Stimulated activated CD8-positive, alpha-beta memory T cell treated with anti-CD3 and anti-CD28 coated beads, Interleukin-12 subunit alpha, Interleukin-12 subunit beta, amount 100 ng/mL, for 4 hours (primary cell): ENCODE results near the gene SLC6A11.

Source experiments
- DNase-seq: peaks from one replicate; pipeline ENCODE4 v3.0.0-alpha.2; 2020; ENCODE audit warnings: low read depth

Gene SLC6A11

GRCh38 chr3:10841100-10841499 lies 25.1 kb downstream of the SLC6A11 start:
- no peak for DNase-seq

- DNase-seq = no peak
Measured at GRCh38 chr3:10843378-10843777, 27.4 kb downstream of the SLC6A11 start.

GRCh38 chr3:10845001-10845761 lies 29.2 kb downstream of the SLC6A11 start:
- DNase-seq = no peak

GRCh38 chr3:10845839-10846656 lies 30.0 kb downstream of the SLC6A11 start:
- DNase-seq = no peak

GRCh38 chr3:10846657-10846975 lies 30.6 kb downstream of the SLC6A11 start:
- DNase-seq = no peak

GRCh38 chr3:10848261-10848660 lies 32.2 kb downstream of the SLC6A11 start:
- no peak for DNase-seq

- DNase-seq = no peak
Measured at GRCh38 chr3:10852066-10852808, 36.2 kb downstream of the SLC6A11 start.

GRCh38 chr3:10855083-10855870 lies 39.2 kb downstream of the SLC6A11 start:
- no peak for DNase-seq

- no peak for DNase-seq
Measured at GRCh38 chr3:10855871-10856662, 40.0 kb downstream of the SLC6A11 start.

- DNase-seq = no peak
Measured at GRCh38 chr3:10857235-10857634, 41.2 kb downstream of the SLC6A11 start.

GRCh38 chr3:10858091-10858490 lies 42.1 kb downstream of the SLC6A11 start:
- DNase-seq = no peak

GRCh38 chr3:10867384-10867783 lies 51.4 kb downstream of the SLC6A11 start:
- no peak for DNase-seq

- DNase-seq = no peak
Measured at GRCh38 chr3:10869460-10869859, 53.4 kb downstream of the SLC6A11 start.

- no peak for DNase-seq
Measured at GRCh38 chr3:10870296-10870695, 54.3 kb downstream of the SLC6A11 start.

GRCh38 chr3:10873415-10873814 lies 57.4 kb downstream of the SLC6A11 start:
- DNase-seq = no peak

- DNase-seq = no peak
Measured at GRCh38 chr3:10875914-10876313, 59.9 kb downstream of the SLC6A11 start.

- no peak for DNase-seq
Measured at GRCh38 chr3:10876661-10877060, 60.6 kb downstream of the SLC6A11 start.

- no peak for DNase-seq
Measured at GRCh38 chr3:10882851-10883250, 66.8 kb downstream of the SLC6A11 start.

GRCh38 chr3:10883478-10884234 lies 67.6 kb downstream of the SLC6A11 start:
- DNase-seq = no peak

- DNase-seq = no peak
Measured at GRCh38 chr3:10887015-10887414, 71.0 kb downstream of the SLC6A11 start.
